ENCODE measurements around the gene HIP1. TPM values are rescaled to one million over a fixed set of nuclear protein-coding genes. Genes with fewer than 3 reads are reported as not detected.
"Not testable (repeated sequence)": the region's sequence is repeated elsewhere in the genome, so short reads cannot be mapped to it uniquely, and the experiment has no call there.

The HIP1 gene
- total and polyA plus RNA-seq, 9 donors, result 17.3 to 28.4 (median 23.5) TPM

GRCh38 chr7:75601539-75601938, 137.2 kb downstream of the HIP1 start:
- 100% methylated on average over 1 of the region's 6 CpGs for WGBS (ENCODE audit: insufficient coverage)
- no peak overlapping the region for H3K4me3 ChIP-seq (ENCODE audit: low read length)
- DNase-seq, result no peak

GRCh38 chr7:75600748-75601147, 138.0 kb downstream of the HIP1 start:
- H3K27me3 ChIP-seq (ENCODE audit: control insufficient read depth, insufficient read depth, low read length); H3K27ac ChIP-seq (ENCODE audit: low read length); H3K4me3 ChIP-seq (ENCODE audit: low read length); H3K9me3 ChIP-seq (replicated peaks; ENCODE audit: control insufficient read depth, low read depth, low read length); H3K36me3 ChIP-seq (ENCODE audit: control insufficient read depth, insufficient read depth, low read length); DNase-seq: not testable (repeated sequence)
- peaks cover 30% of the 10 kb centered on the region for H3K4me1 ChIP-seq (ENCODE audit: control insufficient read depth, insufficient read depth, low read length)
- 100% methylated on average over 1 of the region's 4 CpGs for WGBS (ENCODE audit: insufficient coverage)

More at GRCh38 chr7:75601539-75601938, 137.2 kb downstream of the HIP1 start:
- Histone ChIP-seq H3K27me3 (ENCODE audit: control insufficient read depth, insufficient read depth, low read length) (no peaks in the 10 kb centered on the region), H3K27ac (ENCODE audit: low read length) (no peak overlapping the region), H3K36me3 (ENCODE audit: control insufficient read depth, insufficient read depth, low read length) (no peaks in the 10 kb centered on the region), H3K9me3 (replicated peaks; ENCODE audit: control insufficient read depth, low read depth, low read length) (no peaks in the 10 kb centered on the region), H3K4me1 (ENCODE audit: control insufficient read depth, insufficient read depth, low read length) (peaks cover 28% of the 10 kb centered on the region)

GRCh38 chr7:75599244-75599781, 139.4 kb downstream of the HIP1 start:
- no peak overlapping the region for H3K4me3 ChIP-seq (ENCODE audit: low read length)
- peaks cover 3% of the 10 kb centered on the region for H3K36me3 ChIP-seq (ENCODE audit: control insufficient read depth, insufficient read depth, low read length)
- H3K27ac ChIP-seq (ENCODE audit: low read length), result peak overlapping the region; percentile 88
- WGBS (ENCODE audit: insufficient coverage), result 12% methylated on average over 13 of the region's 15 CpGs
- peaks cover 30% of the 10 kb centered on the region for H3K4me1 ChIP-seq (ENCODE audit: control insufficient read depth, insufficient read depth, low read length)
- no peaks in the 10 kb centered on the region for H3K9me3 ChIP-seq (replicated peaks; ENCODE audit: control insufficient read depth, low read depth, low read length)
- DNase-seq, result peak; percentile 84
- H3K27me3 ChIP-seq (ENCODE audit: control insufficient read depth, insufficient read depth, low read length), result no peaks in the 10 kb centered on the region

- Histone ChIP-seq H3K9me3 (replicated peaks; ENCODE audit: control insufficient read depth, low read depth, low read length) (no peaks in the 10 kb centered on the region), H3K27me3 (ENCODE audit: control insufficient read depth, insufficient read depth, low read length) (no peaks in the 10 kb centered on the region), H3K4me1 (ENCODE audit: control insufficient read depth, insufficient read depth, low read length) (peaks cover 30% of the 10 kb centered on the region), H3K36me3 (ENCODE audit: control insufficient read depth, insufficient read depth, low read length) (peaks cover 8% of the 10 kb centered on the region), H3K27ac (ENCODE audit: low read length) (no peak overlapping the region), H3K4me3 (ENCODE audit: low read length) (no peak overlapping the region)
- DNase-seq, result no peak
- WGBS (ENCODE audit: insufficient coverage), result 68% methylated on average over 13 of the region's 16 CpGs
Observed at GRCh38 chr7:75596727-75597614, 141.8 kb downstream of the HIP1 start.

GRCh38 chr7:75595766-75596165, 143.0 kb downstream of the HIP1 start:
- Histone ChIP-seq H3K9me3 (replicated peaks; ENCODE audit: control insufficient read depth, low read depth, low read length) (peaks cover 2% of the 10 kb centered on the region), H3K36me3 (ENCODE audit: control insufficient read depth, insufficient read depth, low read length) (peaks cover 20% of the 10 kb centered on the region), H3K4me1 (ENCODE audit: control insufficient read depth, insufficient read depth, low read length) (peaks cover 30% of the 10 kb centered on the region), H3K4me3 (ENCODE audit: low read length) (no peak overlapping the region), H3K27ac (ENCODE audit: low read length) (no peak overlapping the region), H3K27me3 (ENCODE audit: control insufficient read depth, insufficient read depth, low read length) (no peaks in the 10 kb centered on the region)
- no CpG with 5 or more reads among the region's 4 CpGs for WGBS (ENCODE audit: insufficient coverage)
- no peak for DNase-seq

- H3K27ac ChIP-seq (ENCODE audit: low read length); H3K9me3 ChIP-seq (replicated peaks; ENCODE audit: control insufficient read depth, low read depth, low read length); DNase-seq; H3K27me3 ChIP-seq (ENCODE audit: control insufficient read depth, insufficient read depth, low read length); H3K4me3 ChIP-seq (ENCODE audit: low read length): not testable (repeated sequence)
- WGBS (ENCODE audit: insufficient coverage), result 82% methylated on average over 4 of the region's 12 CpGs
- H3K4me1 ChIP-seq (ENCODE audit: control insufficient read depth, insufficient read depth, low read length), result peaks cover 17% of the 10 kb centered on the region
- H3K36me3 ChIP-seq (ENCODE audit: control insufficient read depth, insufficient read depth, low read length), result peaks cover 22% of the 10 kb centered on the region
Observed at GRCh38 chr7:75593500-75594184, 145.1 kb downstream of the HIP1 start.

- DNase-seq, result no peak
Observed at GRCh38 chr7:75591467-75592255, 147.1 kb downstream of the HIP1 start.

GRCh38 chr7:75590373-75591005, 148.3 kb downstream of the HIP1 start:
- H3K27me3 ChIP-seq (ENCODE audit: control insufficient read depth, insufficient read depth, low read length), result no peaks in the 10 kb centered on the region
- no CpG with 5 or more reads among the region's 2 CpGs for WGBS (ENCODE audit: insufficient coverage)
- H3K4me3 ChIP-seq (ENCODE audit: low read length), result no peak overlapping the region
- H3K36me3 ChIP-seq (ENCODE audit: control insufficient read depth, insufficient read depth, low read length), result peaks cover 32% of the 10 kb centered on the region
- no peak overlapping the region for H3K27ac ChIP-seq (ENCODE audit: low read length)
- H3K9me3 ChIP-seq (replicated peaks; ENCODE audit: control insufficient read depth, low read depth, low read length), result peaks cover 2% of the 10 kb centered on the region
- DNase-seq, result no peak
- no peaks in the 10 kb centered on the region for H3K4me1 ChIP-seq (ENCODE audit: control insufficient read depth, insufficient read depth, low read length)

More at GRCh38 chr7:75591467-75592255, 147.1 kb downstream of the HIP1 start:
- WGBS (ENCODE audit: insufficient coverage), result 96% methylated on average over 3 of the region's 5 CpGs
- Histone ChIP-seq H3K36me3 (ENCODE audit: control insufficient read depth, insufficient read depth, low read length) (peaks cover 22% of the 10 kb centered on the region), H3K27ac (ENCODE audit: low read length) (no peak overlapping the region), H3K4me1 (ENCODE audit: control insufficient read depth, insufficient read depth, low read length) (peaks cover 3% of the 10 kb centered on the region), H3K4me3 (ENCODE audit: low read length) (no peak overlapping the region), H3K9me3 (replicated peaks; ENCODE audit: control insufficient read depth, low read depth, low read length) (peaks cover 2% of the 10 kb centered on the region), H3K27me3 (ENCODE audit: control insufficient read depth, insufficient read depth, low read length) (no peaks in the 10 kb centered on the region)

GRCh38 chr7:75584354-75584753, 154.4 kb downstream of the HIP1 start:
- peaks cover 38% of the 10 kb centered on the region for H3K36me3 ChIP-seq (ENCODE audit: control insufficient read depth, insufficient read depth, low read length)
- H3K9me3 ChIP-seq (replicated peaks; ENCODE audit: control insufficient read depth, low read depth, low read length), result no peaks in the 10 kb centered on the region
- peak; percentile 60 for DNase-seq
- no peak overlapping the region for H3K4me3 ChIP-seq (ENCODE audit: low read length)
- H3K27me3 ChIP-seq (ENCODE audit: control insufficient read depth, insufficient read depth, low read length), result no peaks in the 10 kb centered on the region
- peak overlapping the region; percentile 62 for H3K27ac ChIP-seq (ENCODE audit: low read length)
- H3K4me1 ChIP-seq (ENCODE audit: control insufficient read depth, insufficient read depth, low read length), result no peaks in the 10 kb centered on the region
- WGBS (ENCODE audit: insufficient coverage), result 63% methylated on average over 5 of the region's 5 CpGs
